ENCODE measurements around the gene ZNF740.

GRCh38 chr12:53191096-53191884 lies 10.8 kb downstream of the ZNF740 start:
- no peak for TF ChIP-seq EZH2phosphoT487 (IDR thresholded peaks at IDR 0.05; ENCODE audit: borderline replicate concordance, low read depth, low read length)
- no peak for TF ChIP-seq CTCF (conservative IDR thresholded peaks at IDR 0.05; ENCODE audit: low read length)

Measured in OCI-LY7 (cell line).